GM19463 (cell line): ENCODE results near the gene TLR1.
"Not testable (repeated sequence)": the region's sequence is repeated elsewhere in the genome, so short reads cannot be mapped to it uniquely, and the experiment has no call there.

Experiments used
- ATAC-seq: cut with Tn5 transposase; IDR thresholded peaks from one replicate; pipeline ENCODE4 v1.9.1; 2021; ENCODE audit warnings: mild to moderate bottlenecking, moderate library complexity; ENCODE audit not compliant: unreplicated experiment

Gene TLR1

GRCh38 chr4:38806251-38806650, 1.7 kb upstream of the TLR1 start:
- not testable (repeated sequence) for ATAC-seq

GRCh38 chr4:38805530-38806145, 1.0 kb upstream of the TLR1 start:
- ATAC-seq = peak; percentile 77

- ATAC-seq = peak; percentile 57
Measured at GRCh38 chr4:38803833-38804653, 548 bp downstream of the TLR1 start.

GRCh38 chr4:38802561-38803355, 1.8 kb downstream of the TLR1 start:
- ATAC-seq = no peak

GRCh38 chr4:38800961-38801450, 3.6 kb downstream of the TLR1 start:
- no peak for ATAC-seq

GRCh38 chr4:38800366-38800765, 4.2 kb downstream of the TLR1 start:
- no peak for ATAC-seq

GRCh38 chr4:38795087-38795486, 9.5 kb downstream of the TLR1 start:
- no peak for ATAC-seq

- ATAC-seq = no peak
Measured at GRCh38 chr4:38794051-38794450, 10.5 kb downstream of the TLR1 start.

GRCh38 chr4:38791010-38791409, 13.6 kb downstream of the TLR1 start:
- ATAC-seq = no peak

GRCh38 chr4:38788317-38788716, 16.3 kb downstream of the TLR1 start:
- no peak for ATAC-seq

GRCh38 chr4:38787693-38788092, 16.9 kb downstream of the TLR1 start:
- ATAC-seq = peak; percentile 34

GRCh38 chr4:38785901-38786402, 18.6 kb downstream of the TLR1 start:
- ATAC-seq = peak; percentile 61

- ATAC-seq = no peak
Measured at GRCh38 chr4:38785041-38785790, 19.4 kb downstream of the TLR1 start.

- ATAC-seq = no peak
Measured at GRCh38 chr4:38784141-38784540, 20.4 kb downstream of the TLR1 start.

- ATAC-seq = no peak
Measured at GRCh38 chr4:38783109-38783460, 21.5 kb downstream of the TLR1 start.

GRCh38 chr4:38782452-38783108, 22.0 kb downstream of the TLR1 start, which contains the start of gene TLR10:
TSS of gene TLR10 (minus strand) at chr4:38782990. CDS start at chr4:38775590, 7,400 bp downstream.
- peak; percentile 51 for ATAC-seq

GRCh38 chr4:38781854-38782261, 22.7 kb downstream of the TLR1 start:
- ATAC-seq = no peak

GRCh38 chr4:38780833-38781484, 23.6 kb downstream of the TLR1 start:
- no peak for ATAC-seq

- no peak for ATAC-seq
Measured at GRCh38 chr4:38779790-38780189, 24.8 kb downstream of the TLR1 start.
